HG02759 (cell line): ENCODE measurements around the gene DCAKD.
A peak's percentile ranks its signal among the peaks of the same experiment; 100 is the strongest.

Experiments
- ATAC-seq: cut with Tn5 transposase; IDR thresholded peaks from one replicate; pipeline ENCODE4 v1.9.1; 2021; ENCODE audit warnings: mild to moderate bottlenecking, moderate library complexity; ENCODE audit not compliant: unreplicated experiment

DCAKD gene

GRCh38 chr17:45032174-45032541 is 19.3 kb downstream of the DCAKD start:
- no peak for ATAC-seq

- no peak for ATAC-seq
Observed at GRCh38 chr17:45031231-45032173, 19.9 kb downstream of the DCAKD start.

GRCh38 chr17:45030733-45031132 is 20.7 kb downstream of the DCAKD start:
- no peak for ATAC-seq

- no peak for ATAC-seq
Observed at GRCh38 chr17:45029758-45030423, 21.5 kb downstream of the DCAKD start.

DNA sequence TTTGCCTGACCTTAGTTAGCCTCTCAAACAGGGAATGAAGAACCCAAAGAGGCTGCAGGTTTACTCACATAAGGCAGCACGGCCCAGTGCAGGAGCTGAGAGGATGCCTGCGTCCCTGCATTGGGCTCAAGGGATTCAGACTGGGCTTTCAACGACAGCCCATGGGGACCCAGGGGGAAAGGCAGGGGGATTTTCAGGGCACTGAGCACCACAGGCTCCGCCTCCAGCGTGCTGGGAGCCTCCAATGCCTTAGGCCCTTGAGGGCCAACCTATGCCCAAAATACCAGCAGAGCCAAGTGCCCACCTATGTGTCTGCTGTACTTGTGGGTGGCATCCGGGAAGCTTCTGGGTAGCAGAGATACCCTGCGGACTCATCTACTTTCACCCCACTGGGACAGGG is 22.3 kb downstream of the DCAKD start:
- no peak for ATAC-seq

DNA sequence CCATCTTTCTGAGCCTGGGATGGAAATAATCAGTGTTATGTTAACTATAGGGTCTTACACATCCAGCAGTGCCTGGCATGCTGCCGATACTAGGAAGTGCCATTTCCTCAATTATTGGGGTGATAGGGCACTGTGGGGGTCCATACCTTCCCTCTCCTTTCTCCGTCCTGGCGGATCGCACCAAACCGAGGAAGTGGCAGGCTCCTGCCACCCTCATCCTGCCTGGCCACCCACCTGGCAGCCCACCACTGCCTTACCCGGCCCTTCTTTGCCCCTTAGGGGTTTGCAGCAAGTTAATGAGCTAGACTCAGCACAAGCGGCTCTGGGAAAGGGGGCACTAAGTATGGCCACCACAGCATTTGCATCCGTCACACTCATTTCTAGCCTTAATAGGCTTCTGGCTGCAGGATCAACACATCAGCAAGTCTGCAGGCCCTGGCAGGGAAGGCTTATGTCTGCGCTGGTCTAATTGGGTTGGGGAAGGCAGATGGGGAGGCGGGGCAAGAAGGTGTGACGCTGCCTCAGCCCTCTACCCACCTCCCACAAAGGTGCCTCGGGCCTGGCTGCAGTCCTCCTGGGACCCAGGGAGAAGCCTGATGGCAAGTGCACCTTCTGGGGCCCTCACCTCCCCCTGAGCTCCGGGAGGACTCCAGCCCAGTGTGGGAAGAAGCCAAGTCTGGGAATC is 28.6 kb downstream of the DCAKD start:
- no peak for ATAC-seq

DNA sequence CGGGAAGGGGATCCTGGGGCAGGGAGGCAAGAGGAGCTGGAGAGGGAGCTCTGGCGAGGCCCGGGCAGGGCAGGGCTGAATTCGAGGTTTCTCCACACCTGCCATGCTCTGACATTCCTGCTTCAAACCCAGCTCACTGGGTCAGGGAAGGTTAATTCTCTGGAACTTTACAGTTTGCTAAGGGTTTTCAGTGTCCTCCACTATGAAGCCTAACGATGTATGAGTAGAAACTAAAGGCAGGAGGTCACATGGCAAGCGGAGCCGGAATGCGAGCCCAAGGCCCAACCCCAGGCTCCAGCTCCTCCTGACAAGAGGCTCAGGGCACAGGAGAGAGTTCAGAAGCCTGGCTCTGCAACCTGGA is 29.2 kb downstream of the DCAKD start:
- no peak for ATAC-seq

- peak; percentile 62 for ATAC-seq
Observed at GRCh38 chr17:45021607-45022287, 29.7 kb downstream of the DCAKD start.

- ATAC-seq, result no peak
Observed at GRCh38 chr17:45020354-45021138, 30.9 kb downstream of the DCAKD start.

DNA sequence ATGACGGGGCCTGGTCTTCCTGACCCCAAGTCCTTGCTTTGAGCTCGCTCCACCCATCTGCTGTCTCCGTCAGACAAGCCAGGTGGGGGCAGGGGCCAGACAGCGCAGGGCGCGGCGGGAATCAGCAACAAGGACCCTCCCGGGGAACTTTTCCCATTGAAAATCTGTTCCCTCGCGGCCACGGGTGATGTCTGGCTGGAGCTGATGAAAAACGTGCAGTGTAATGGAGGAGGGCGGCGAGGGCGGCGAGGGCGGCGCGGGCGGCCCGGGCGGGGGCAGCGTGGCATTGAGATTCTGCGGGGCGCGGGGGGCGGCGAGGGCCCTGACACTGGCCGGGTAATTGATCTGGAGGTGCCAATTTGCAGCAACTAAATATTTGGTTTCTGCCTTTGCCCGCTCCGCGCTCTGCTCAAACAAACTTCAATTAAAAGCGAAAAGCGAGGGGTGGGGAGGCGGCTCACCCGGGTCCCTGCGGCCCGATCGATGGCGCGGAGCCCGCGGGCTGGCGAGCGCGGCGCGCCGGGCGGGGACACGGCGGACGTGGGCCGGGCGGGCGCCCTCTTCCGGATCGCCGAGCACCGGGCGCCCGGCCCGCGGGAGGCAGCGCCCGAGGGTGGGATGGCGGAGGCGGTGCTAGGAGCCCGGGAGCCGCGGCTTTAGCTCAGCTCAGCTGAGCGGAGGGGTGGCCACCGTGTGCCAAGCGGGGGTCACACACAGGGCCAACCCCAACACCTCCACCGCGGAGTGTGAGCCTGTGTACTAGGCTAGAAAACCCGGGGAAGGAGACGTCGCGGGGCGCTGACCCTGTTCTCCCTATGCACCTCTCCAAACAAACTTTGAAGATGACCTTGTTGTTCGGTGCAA is 32.4 kb downstream of the DCAKD start:
- peak; percentile 44 for ATAC-seq

DNA sequence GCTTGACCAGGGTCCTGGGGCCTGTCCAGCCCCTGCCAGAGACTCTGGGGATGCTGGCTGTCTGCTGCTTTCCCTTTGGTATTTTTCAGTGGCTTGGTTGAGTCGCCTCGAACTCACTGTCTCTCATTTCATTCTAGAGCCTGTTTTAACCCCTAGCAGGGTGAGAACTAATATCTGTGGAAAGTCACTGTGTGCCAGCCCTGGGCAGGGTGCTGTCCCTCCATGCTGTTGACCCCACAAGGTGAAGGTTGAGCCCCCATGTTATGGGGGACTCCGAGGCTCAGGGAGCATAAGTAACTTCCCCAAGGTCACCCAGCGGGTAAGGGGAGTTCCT is 33.0 kb downstream of the DCAKD start:
- no peak for ATAC-seq

- ATAC-seq, result no peak
Observed at GRCh38 chr17:45016823-45017222, 34.6 kb downstream of the DCAKD start.

GRCh38 chr17:45016237-45016636 is 35.2 kb downstream of the DCAKD start:
- no peak for ATAC-seq

DNA sequence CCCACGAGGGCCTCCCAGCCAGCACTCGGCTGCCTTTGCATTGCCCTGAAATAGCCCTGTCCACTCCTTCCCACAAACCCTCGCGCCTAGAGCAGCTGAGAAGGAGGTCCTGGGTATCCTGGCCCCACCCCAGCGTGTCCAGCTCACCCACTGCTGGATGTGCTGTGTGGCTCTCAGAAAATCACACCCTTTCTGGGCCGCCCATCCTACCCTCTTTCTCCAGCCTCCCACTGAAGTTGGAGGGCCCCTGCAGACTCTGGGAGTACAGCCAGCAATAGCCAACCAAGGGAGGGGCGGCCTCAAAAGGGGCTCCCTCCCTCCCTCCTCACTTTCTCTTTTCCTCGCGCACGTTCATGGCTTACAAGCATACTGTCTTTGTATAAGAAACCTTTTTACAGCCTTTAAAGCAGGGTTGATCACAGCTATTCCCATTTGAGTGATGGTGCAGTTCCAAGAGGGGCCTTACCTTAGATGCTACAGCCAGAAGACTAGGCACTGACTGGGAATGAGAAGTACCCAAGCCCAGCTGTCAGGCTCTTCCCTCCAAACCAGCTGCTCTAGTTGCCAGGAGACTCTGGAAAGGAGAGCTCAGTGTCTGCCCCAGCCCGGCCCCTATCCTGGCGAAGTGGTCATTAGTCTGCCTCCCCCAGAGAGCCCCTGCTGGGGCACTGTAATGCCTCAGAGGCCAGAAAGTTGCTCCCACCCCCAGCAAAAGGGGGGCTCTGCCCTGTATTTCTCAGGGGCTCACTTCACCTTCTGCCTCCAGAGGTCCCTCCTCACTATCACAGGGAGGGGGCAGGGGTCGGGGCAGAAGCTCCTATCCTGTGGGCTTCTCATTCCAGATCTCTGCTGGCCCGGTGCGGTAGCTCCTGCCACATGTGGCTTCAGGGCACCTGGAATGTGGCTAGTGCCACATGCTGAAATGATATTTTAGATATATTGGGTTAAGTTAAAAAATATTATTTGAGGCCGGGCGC is 38.1 kb downstream of the DCAKD start:
- ATAC-seq, result no peak

- no peak for ATAC-seq
Observed at GRCh38 chr17:45011767-45012166, 39.7 kb downstream of the DCAKD start.

DNA sequence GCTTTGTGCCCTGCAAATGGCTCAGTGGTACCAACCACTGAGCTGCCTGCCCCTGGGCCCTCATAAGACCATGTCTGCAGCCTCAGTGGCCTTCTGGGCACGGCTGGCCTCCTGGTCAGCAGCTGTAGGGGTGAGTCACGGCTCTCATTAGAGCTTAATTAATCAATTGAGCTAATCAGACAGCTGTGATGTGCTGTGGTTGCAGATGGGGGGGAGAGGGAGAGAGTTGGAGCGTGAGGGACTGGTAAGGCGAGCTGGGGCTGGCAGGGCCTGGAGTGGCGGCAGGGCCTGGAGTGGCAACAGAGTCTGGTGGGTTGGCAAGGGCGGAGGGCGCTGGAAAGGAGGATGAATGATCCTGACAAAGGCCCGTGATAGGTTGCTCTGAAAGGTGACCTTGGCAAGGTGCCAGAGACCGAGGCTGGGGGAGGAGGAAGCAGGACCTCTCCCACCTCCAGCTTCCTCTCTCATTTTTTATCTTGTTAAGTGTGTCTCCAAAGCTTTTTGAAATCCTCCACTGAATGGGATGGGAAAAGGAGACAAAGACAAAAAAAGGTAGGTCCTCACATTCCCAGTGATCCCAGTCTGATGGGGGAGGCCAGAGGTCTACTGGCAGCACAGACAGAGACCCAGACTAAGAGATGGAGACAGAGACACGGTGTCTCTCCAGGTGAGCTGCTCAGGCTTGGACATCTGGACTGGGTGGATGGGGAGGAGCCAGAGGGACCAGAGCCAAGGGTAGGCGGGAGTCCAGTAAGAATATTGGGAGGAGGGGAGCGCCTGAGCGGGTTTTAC is 41.6 kb downstream of the DCAKD start:
- no peak for ATAC-seq

DNA sequence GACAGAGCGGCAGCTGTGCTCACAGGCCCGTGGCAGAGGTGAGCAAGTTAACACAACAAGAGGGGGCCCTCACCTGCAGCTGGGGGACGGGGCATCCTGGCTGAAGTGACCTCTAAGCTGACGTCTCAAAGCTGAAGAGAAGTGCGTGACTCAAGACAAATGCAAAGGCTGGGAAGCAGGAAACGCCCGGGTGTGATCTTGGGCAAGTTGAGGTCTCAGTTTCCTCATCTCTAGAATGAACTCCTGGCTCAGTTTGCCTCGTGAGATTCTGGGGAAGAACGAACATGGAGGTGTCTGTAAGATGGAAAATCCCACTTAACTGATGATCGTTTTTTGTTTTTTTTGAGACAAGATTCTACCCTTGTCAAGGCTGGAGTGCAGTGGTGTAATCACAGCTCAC is 43.2 kb downstream of the DCAKD start:
- ATAC-seq, result no peak
